Esophagus muscularis mucosa (tissue), 4 donors: Measurements from ENCODE around the gene ARL15. TPM values are rescaled to one million over a fixed set of nuclear protein-coding genes. Genes with fewer than 3 reads are reported as not detected.

Experiments
- DNase-seq: peaks from one replicate; pipeline ENCODE4 v3.0.0-alpha.2; 2017; ENCODE audit errors: extremely low spot score
- H3K27ac ChIP-seq, 4 donors: fragments of 200-600 bp; sonication (generic); replicated peaks in 1 of 4; 1 replicate in 3 of 4; 2 replicates in 1 of 4; pipeline ENCODE4 v1.5.1; 2016 to 2019; ENCODE audit warnings: mild to moderate bottlenecking in 1 of 4
- H3K27me3 ChIP-seq, 4 donors: fragments of 200-600 bp; sonication (generic); one replicate each; pipeline versions ENCODE4 v1.5.1 to v1.6.0; 2016 to 2019
- H3K36me3 ChIP-seq, 4 donors: fragments of 200-600 bp; sonication (generic); one replicate each; pipeline ENCODE4 v1.5.1; 2016 to 2019
- H3K4me1 ChIP-seq, 4 donors: fragments of 200-600 bp; sonication (generic); one replicate each; pipeline ENCODE4 v1.5.1; 2016 to 2019
- H3K4me3 ChIP-seq, 4 donors: fragments of 200-600 bp; sonication (generic); 1 replicate in 2 of 4; 2 replicates in 2 of 4; pipeline ENCODE4 v1.5.1; 2016 to 2019; ENCODE audit warnings: mild to moderate bottlenecking in 4 of 4, moderate library complexity in 1 of 4
- H3K9me3 ChIP-seq, 4 donors: fragments of 200-600 bp; sonication (generic); 1 replicate in 3 of 4; 2 replicates in 1 of 4; pipeline ENCODE4 v1.5.1; 2016 to 2019
- CTCF ChIP-seq, 3 experiments: fragments of 200-600 bp in 2 of 3; fragments of 450-650 bp in 1 of 3; sonication (generic) in 2 of 3; IDR thresholded peaks; one replicate each; pipeline ENCODE4 v1.5.1; 2017 to 2019; ENCODE audit warnings: antibody characterized with exemption in 3 of 3, mild to moderate bottlenecking in 2 of 3, moderate library complexity in 1 of 3
- EP300 ChIP-seq: sonication (generic); formaldehyde crosslinking; IDR thresholded peaks from one replicate; pipeline ENCODE4 v1.6.1; 2017; ENCODE audit warnings: antibody characterized with exemption
- POLR2A ChIP-seq: fragments of 450-650 bp; IDR thresholded peaks from one replicate; pipeline ENCODE4 v1.6.1; 2017; ENCODE audit warnings: antibody characterized with exemption, moderate library complexity, mild to moderate bottlenecking, low read depth
- POLR2AphosphoS5 ChIP-seq, 2 donors: sonication (generic); formaldehyde crosslinking; IDR thresholded peaks; one replicate each; pipeline ENCODE4 v1.6.1; 2017; ENCODE audit warnings: antibody characterized with exemption in 2 of 2
- WGBS: methylation state at CpG from one replicate; pipeline ENCODE4 v1.1.5; 2018; 5-methylcytosine and 5-hydroxymethylcytosine counted together
- intact Hi-C: fragments of 100-400 bp; cut with DNase I; formaldehyde crosslinking; loops from one replicate; pipeline ENCODE4 v1.15.1; 2023
- total RNA-seq, 4 donors: library from RNA; depleted of rRNA; stranded (reverse); fragments of >200 nt; gene quantifications; one replicate each; pipeline versions ENCODE4 v1.1.0 to v1.2.1, GENCODE V29; 2016

ARL15 gene
- total RNA-seq, 4 donors from 2014 or later, result 11.6 to 21.6 (median 16.5) TPM

- no peak for TF ChIP-seq POLR2AphosphoS5 (IDR thresholded peaks at IDR 0.05)
- no peak for TF ChIP-seq CTCF (IDR thresholded peaks at IDR 0.05)
- no peak for TF ChIP-seq POLR2A
- TF ChIP-seq EP300, result no peak
These were observed 83.3 kb downstream of the ARL15 start for GRCh38 chr5:54227109-54227508.

GRCh38 chr5:54226215-54226614 lies 84.2 kb downstream of the ARL15 start:
- Histone ChIP-seq H3K9me3 (no peaks in the 10 kb centered on the region), H3K4me3 (no peak overlapping the region), H3K36me3 (no peaks in the 10 kb centered on the region), H3K27me3 (no peaks in the 10 kb centered on the region), H3K27ac (no peak overlapping the region), H3K4me1 (peaks cover 5 to 24% (median 14%) of the 10 kb centered on the region in 4 donors)
- DNase-seq, result no peak
- intact Hi-C loops, result no loop called here
- 86% methylated on average over 5 of the region's 5 CpGs for WGBS
- TF ChIP-seq POLR2AphosphoS5 (IDR thresholded peaks at IDR 0.05) (no peak), CTCF (IDR thresholded peaks at IDR 0.05) (no peak), EP300 (no peak), POLR2A (no peak)

More at GRCh38 chr5:54227109-54227508, 83.3 kb downstream of the ARL15 start:
- H3K9me3 ChIP-seq, result no peaks in the 10 kb centered on the region
- no peak for DNase-seq
- no peaks in the 10 kb centered on the region for H3K27me3 ChIP-seq
- no peaks in the 10 kb centered on the region for H3K36me3 ChIP-seq
- no peak overlapping the region for H3K27ac ChIP-seq
- intact Hi-C loops, result no loop called here
- peaks cover 5 to 16% (median 8%) of the 10 kb centered on the region in 4 donors for H3K4me1 ChIP-seq
- 96% methylated on average over 3 of the region's 3 CpGs for WGBS
- no peak overlapping the region for H3K4me3 ChIP-seq

GRCh38 chr5:54224103-54224826 lies 86.1 kb downstream of the ARL15 start:
- WGBS, result 88% methylated on average over 10 of the region's 10 CpGs
- H3K27ac ChIP-seq, result no peak overlapping the region

GRCh38 chr5:54222336-54222735 lies 88.0 kb downstream of the ARL15 start:
- Histone ChIP-seq H3K36me3 (no peaks in the 10 kb centered on the region), H3K9me3 (no peaks in the 10 kb centered on the region), H3K4me3 (no peak overlapping the region), H3K27me3 (no peaks in the 10 kb centered on the region), H3K4me1 (peaks cover 5 to 20% (median 17%) of the 10 kb centered on the region in 4 donors), H3K27ac (peak overlapping the region in 1 of 4 donors; percentile 8)
- WGBS, result 78% methylated on average over 4 of the region's 4 CpGs
- intact Hi-C loops, result no loop called here
- DNase-seq, result no peak
- TF ChIP-seq CTCF (IDR thresholded peaks at IDR 0.05), result no peak
- TF ChIP-seq POLR2A, result no peak
- no peak for TF ChIP-seq EP300
- TF ChIP-seq POLR2AphosphoS5 (IDR thresholded peaks at IDR 0.05), result no peak

More at GRCh38 chr5:54224103-54224826, 86.1 kb downstream of the ARL15 start:
- H3K4me3 ChIP-seq, result no peak overlapping the region
- H3K27me3 ChIP-seq, result no peaks in the 10 kb centered on the region
- H3K36me3 ChIP-seq, result no peaks in the 10 kb centered on the region
- no peak for DNase-seq
- peaks cover 5 to 26% (median 17%) of the 10 kb centered on the region in 4 donors for H3K4me1 ChIP-seq
- intact Hi-C loops, result no loop called here
- no peaks in the 10 kb centered on the region for H3K9me3 ChIP-seq
- TF ChIP-seq POLR2AphosphoS5 (IDR thresholded peaks at IDR 0.05), result no peak
- TF ChIP-seq EP300, result no peak
- no peak for TF ChIP-seq POLR2A
- no peak for TF ChIP-seq CTCF (IDR thresholded peaks at IDR 0.05)
